SU-DHL-6 (cell line): Measurements from ENCODE around the gene HK2.

ENCODE experiments used
- H2AFZ ChIP-seq: fragments of 200-600 bp; sonication (generic); 2 replicates; pipeline ENCODE4 v1.6.1; 2014; ENCODE audit warnings: low read depth, mild to moderate bottlenecking, moderate library complexity, mixed read lengths, antibody characterized with exemption, low read length; ENCODE audit not compliant: severe bottlenecking
- H3F3A ChIP-seq: fragments of 200-600 bp; shearing (Covaris generic); 2 replicates; pipeline ENCODE4 v1.6.0; 2016; ENCODE audit warnings: antibody characterized with exemption, mild to moderate bottlenecking; ENCODE audit not compliant: insufficient read depth
- H3K27ac ChIP-seq: fragments of 200-600 bp; sonication (generic); 2 replicates; pipeline ENCODE4 v1.5.1; 2016; ENCODE audit warnings: low read depth, mild to moderate bottlenecking, low read length, moderate library complexity, mixed read lengths
- H3K27me3 ChIP-seq: fragments of 200-600 bp; sonication (generic), shearing (Covaris generic); 2 replicates; pipeline ENCODE4 v1.6.0; 2014; ENCODE audit warnings: mild to moderate bottlenecking, low read length
- H3K36me3 ChIP-seq: fragments of 200-600 bp; sonication (generic); 2 replicates; pipeline ENCODE4 v1.6.1; 2014; ENCODE audit warnings: mild to moderate bottlenecking, low read length, mixed read lengths
- H3K4me2 ChIP-seq: fragments of 300-600, 200-600 bp; shearing (Covaris generic), sonication (generic); 2 replicates; pipeline ENCODE4 v1.6.0; 2014; ENCODE audit warnings: low read length, low read depth, mild to moderate bottlenecking; ENCODE audit not compliant: poor library complexity, severe bottlenecking
- H3K4me3 ChIP-seq: fragments of 200-600 bp; sonication (generic); 2 replicates; pipeline ENCODE4 v1.5.1; 2014; ENCODE audit warnings: antibody characterized with exemption, low read length, mild to moderate bottlenecking, mixed read lengths; ENCODE audit not compliant: insufficient read depth, poor library complexity, severe bottlenecking
- H3K79me2 ChIP-seq: fragments of 200-600 bp; sonication (generic); 2 replicates; pipeline ENCODE4 v1.6.1; 2014; ENCODE audit warnings: mild to moderate bottlenecking, low read length, moderate library complexity; ENCODE audit not compliant: insufficient read depth
- H3K9ac ChIP-seq: fragments of 200-600 bp; sonication (generic); 2 replicates; pipeline ENCODE4 v1.7.0; 2014; ENCODE audit warnings: mild to moderate bottlenecking, low read length
- H3K9me2 ChIP-seq: fragments of 200-600 bp; sonication (generic); replicated peaks from 2 replicates; pipeline ENCODE4 v1.6.1; 2014; ENCODE audit warnings: low read length; ENCODE audit not compliant: insufficient read depth
- H3K9me3 ChIP-seq: fragments of 200-600 bp; sonication (generic); 2 replicates; pipeline ENCODE4 v1.6.1; 2014; ENCODE audit warnings: low read length, mixed read lengths; ENCODE audit not compliant: insufficient read depth
- H4K20me1 ChIP-seq: fragments of 200-600 bp; sonication (generic); 2 replicates; pipeline ENCODE4 v1.6.1; 2014; ENCODE audit warnings: low read depth, mild to moderate bottlenecking, antibody characterized with exemption, low read length, moderate library complexity, mixed read lengths
- CTCF ChIP-seq: fragments of 200-600 bp; sonication (generic); IDR thresholded peaks from one replicate; pipeline ENCODE4 v1.5.1; 2017; ENCODE audit warnings: antibody characterized with exemption, mild to moderate bottlenecking, low read length, moderate library complexity; ENCODE audit not compliant: insufficient read depth, poor library complexity, severe bottlenecking
- EZH2phosphoT487 ChIP-seq: fragments of 200-600 bp; sonication (generic), shearing (Covaris generic); conservative IDR thresholded peaks from 2 replicates; pipeline ENCODE4 v1.6.1; 2018; ENCODE audit warnings: mild to moderate bottlenecking, antibody characterized with exemption, low read length, moderate library complexity, mixed read lengths

Gene HK2

GRCh38 chr2:74814102-74814501 is 19.8 kb upstream of the HK2 start:
- H3K4me2 ChIP-seq: no peak overlapping the region
- no peak overlapping the region for H3K9ac ChIP-seq
- no peak overlapping the region for H2AFZ ChIP-seq
- H3K9me3 ChIP-seq: no peaks in the 10 kb centered on the region
- no peaks in the 10 kb centered on the region for H3K79me2 ChIP-seq
- TF ChIP-seq EZH2phosphoT487 (no peak), CTCF (no peak)
- H3K36me3 ChIP-seq: no peaks in the 10 kb centered on the region
- H3K27ac ChIP-seq: no peak overlapping the region
- no peaks in the 10 kb centered on the region for H3K9me2 ChIP-seq
- no peaks in the 10 kb centered on the region for H3K27me3 ChIP-seq
- no peaks in the 10 kb centered on the region for H3F3A ChIP-seq
- H4K20me1 ChIP-seq: no peaks in the 10 kb centered on the region
- no peak overlapping the region for H3K4me3 ChIP-seq

- no peaks in the 10 kb centered on the region for H3K27me3 ChIP-seq
- H3K4me2 ChIP-seq: no peak overlapping the region
- TF ChIP-seq CTCF: no peak
- no peak for TF ChIP-seq EZH2phosphoT487
- H3K9me2 ChIP-seq: no peaks in the 10 kb centered on the region
- H3K4me3 ChIP-seq: no peak overlapping the region
- no peak overlapping the region for H3K9ac ChIP-seq
- H3K9me3 ChIP-seq: no peaks in the 10 kb centered on the region
- no peak overlapping the region for H2AFZ ChIP-seq
- H3K36me3 ChIP-seq: no peaks in the 10 kb centered on the region
- H3K27ac ChIP-seq: no peak overlapping the region
- no peaks in the 10 kb centered on the region for H3F3A ChIP-seq
- H4K20me1 ChIP-seq: no peaks in the 10 kb centered on the region
- H3K79me2 ChIP-seq: no peaks in the 10 kb centered on the region
Observed at GRCh38 chr2:74815941-74816340, 18.0 kb upstream of the HK2 start.

GRCh38 chr2:74816540-74817303 is 17.2 kb upstream of the HK2 start:
- TF ChIP-seq CTCF: no peak
- TF ChIP-seq EZH2phosphoT487: no peak
- Histone ChIP-seq H3K9ac (no peak overlapping the region), H4K20me1 (no peaks in the 10 kb centered on the region), H3F3A (no peaks in the 10 kb centered on the region), H3K4me2 (no peak overlapping the region), H2AFZ (no peak overlapping the region), H3K36me3 (no peaks in the 10 kb centered on the region), H3K4me3 (no peak overlapping the region), H3K27me3 (no peaks in the 10 kb centered on the region), H3K27ac (no peak overlapping the region), H3K9me3 (no peaks in the 10 kb centered on the region), H3K9me2 (no peaks in the 10 kb centered on the region), H3K79me2 (no peaks in the 10 kb centered on the region)
